Activated T-cell treated with anti-CD3 and anti-CD28 coated beads for 48 hours (primary cell): ENCODE measurements around the gene AMOTL1.

Source experiments
- DNase-seq: peaks from one replicate; pipeline ENCODE4 v3.0.0-alpha.2; 2020; ENCODE audit warnings: low read depth

The AMOTL1 gene

DNA sequence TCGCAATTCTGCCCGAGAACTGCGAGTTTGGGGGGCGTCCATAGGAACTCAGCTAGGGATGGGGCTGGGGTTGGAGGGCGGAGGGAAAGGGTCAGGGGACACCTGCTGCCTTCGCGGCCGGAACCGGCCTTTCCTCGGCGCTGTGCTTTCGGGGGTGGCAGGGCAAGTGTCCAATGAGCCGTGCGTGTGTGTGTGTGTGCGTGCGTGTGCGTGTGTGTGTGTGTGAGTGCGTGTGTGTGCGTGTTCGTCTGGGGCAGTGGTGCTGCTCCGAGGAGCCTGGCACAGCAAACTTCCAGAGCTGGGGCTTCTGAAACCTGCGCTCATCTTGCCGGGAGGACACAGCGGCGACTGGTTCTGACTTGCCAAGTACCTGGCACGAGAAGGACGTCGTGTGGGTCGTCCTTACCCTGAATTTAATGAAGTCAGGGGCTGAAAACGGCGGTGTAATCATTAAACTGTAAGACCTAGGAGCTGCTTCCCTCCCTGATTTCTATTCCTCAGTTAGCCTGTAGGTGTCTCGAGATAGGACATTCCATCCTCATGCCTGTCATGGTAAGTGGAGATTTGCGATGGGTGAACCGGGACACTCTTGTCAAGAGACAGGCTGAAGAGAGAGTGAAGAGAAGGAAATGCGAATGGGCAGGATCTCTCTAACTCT, 27.0 kb upstream of the AMOTL1 start:
- DNase-seq: no peak

DNA sequence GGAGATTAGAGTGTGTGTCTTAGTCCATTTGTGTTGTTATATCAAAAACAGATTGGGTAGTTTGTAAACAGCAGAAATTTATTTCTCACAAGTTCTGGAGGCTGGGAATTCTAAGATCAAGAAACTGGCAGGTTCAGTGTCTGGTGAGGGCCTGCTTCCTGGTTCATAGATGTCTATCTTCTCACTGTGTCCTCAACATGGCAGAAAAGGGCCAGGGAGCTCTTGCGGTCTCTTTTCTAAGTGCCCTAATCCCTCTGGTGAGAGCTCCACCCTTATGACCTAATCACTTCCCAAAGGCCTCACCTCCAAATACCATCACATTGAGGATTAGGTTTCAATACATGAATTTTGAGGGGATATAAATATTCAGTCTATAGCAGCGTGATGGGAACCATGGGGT, 25.5 kb upstream of the AMOTL1 start:
- no peak for DNase-seq

DNA sequence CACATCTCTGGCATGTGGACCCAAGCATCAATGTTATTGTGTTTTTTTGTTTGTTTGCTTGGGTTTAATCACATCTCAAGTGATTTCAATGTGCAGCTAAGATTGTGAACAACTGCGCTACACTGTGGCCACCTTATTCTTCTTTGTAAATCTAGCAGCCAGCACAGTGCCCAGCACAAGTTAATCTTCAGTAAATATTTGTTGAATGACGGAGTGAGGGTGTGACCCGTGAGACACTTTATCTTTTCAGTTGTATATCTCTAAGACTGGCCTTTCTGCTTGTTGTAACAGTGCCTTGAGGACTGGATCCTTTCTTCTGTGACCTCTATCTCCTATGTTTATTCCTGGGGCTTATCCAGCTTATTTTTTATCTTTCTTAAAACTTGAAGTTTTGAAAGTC, 21.4 kb upstream of the AMOTL1 start:
- no peak for DNase-seq

DNA sequence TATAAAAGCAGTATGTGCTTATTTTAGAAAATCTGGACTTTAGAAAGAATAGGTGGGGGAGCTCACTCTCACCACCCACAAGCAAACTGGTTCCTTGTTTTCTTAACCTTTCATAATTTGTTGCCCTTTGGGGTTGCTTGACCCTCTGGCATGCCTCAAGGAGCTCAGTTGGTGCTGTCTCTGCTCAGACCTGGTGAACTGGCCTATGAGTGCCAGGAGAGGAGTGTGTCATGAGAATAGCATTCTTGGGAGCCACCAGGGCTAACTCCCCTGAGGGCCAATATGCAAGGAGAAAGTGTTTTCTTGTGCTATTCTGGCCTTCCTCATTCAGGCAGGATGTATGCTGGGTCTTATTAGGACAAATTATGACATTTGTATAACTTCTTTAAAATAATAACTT, 21.0 kb upstream of the AMOTL1 start:
- DNase-seq: no peak

- DNase-seq: no peak
These were observed 20.5 kb upstream of the AMOTL1 start for GRCh38 chr11:94747601-94748041.

DNA sequence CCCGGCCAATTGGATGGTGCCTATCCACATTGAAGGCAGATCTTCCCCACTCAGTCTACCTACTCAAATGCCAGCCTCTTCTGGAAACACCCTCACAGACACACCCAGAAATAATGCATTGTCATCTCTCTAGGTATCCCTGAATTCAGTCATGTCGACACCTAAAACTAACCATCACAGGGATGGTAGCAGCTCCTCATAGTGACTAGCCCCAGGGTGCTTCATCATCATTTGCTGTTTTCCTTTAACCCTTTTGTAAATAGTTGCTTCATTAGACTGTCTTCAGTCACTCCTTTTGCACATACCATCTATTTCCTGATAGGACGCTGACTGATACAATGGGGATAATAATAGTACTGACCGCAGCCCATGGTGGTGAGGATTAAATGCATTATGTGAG, 18.8 kb upstream of the AMOTL1 start:
- no peak for DNase-seq

- DNase-seq: no peak
These were observed 17.6 kb upstream of the AMOTL1 start for GRCh38 chr11:94750319-94751217.

- no peak for DNase-seq
These were observed 16.9 kb upstream of the AMOTL1 start for GRCh38 chr11:94751218-94751609.

GRCh38 chr11:94751786-94752185, 16.4 kb upstream of the AMOTL1 start:
- no peak for DNase-seq

DNA sequence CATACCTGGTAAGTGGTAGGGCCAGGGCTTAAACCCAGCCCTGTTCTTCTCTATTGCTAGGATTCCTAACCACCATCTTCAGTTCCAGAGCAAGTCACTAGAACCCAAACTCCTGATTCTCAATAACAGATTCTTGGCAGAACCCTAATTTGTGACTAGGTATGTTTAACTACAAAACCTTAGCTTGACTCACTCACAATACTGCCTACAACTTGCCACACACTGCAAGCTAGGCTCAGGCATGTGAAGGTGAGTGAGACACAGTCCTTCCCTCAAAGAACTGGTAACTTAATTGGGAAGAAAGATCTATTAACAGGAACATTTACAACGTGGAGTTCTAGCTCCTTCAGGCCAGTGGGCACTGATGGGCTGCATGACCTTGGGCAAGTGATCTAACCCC, 14.5 kb upstream of the AMOTL1 start:
- no peak for DNase-seq

DNA sequence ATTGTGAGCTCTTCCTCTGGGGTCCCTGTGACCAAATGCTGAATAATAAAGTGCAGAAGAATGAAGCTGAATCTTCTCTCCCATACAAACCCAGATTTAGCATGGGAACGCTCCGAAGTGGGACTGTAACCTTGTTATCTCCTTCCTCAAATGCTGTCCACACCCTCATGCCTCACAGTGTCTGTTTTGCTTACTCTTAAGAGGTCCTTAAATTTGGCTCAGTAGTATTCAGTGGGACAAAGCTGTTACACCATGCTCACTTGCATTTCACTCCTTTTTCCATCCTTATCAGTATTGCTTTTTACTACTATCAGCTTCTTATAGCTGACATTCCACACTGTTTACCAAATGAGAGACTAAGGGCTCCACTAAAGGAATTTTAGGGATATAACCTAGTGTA, 13.8 kb upstream of the AMOTL1 start:
- DNase-seq: no peak

GRCh38 chr11:94754819-94755218, 13.3 kb upstream of the AMOTL1 start:
- no peak for DNase-seq

DNA sequence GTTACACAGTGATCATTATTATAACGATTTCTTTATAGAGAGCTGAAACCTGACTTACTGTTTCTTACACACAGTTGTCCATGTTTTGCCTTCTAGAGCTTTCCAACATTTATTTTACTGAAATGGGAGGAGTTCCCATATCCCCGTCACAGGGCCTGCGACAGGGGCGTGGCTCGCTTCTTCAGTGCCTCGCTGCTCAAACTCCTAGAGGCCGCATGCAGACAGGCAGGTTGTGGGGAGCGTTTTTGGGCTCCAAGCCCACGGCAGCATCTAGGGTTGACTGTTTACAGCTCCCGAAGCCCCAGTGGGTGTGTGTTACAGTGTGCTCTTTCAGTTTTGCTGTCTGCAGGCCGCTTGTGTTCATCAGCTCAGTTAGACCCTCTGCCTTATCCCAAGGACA, 12.7 kb upstream of the AMOTL1 start:
- DNase-seq: no peak

- DNase-seq: no peak
These were observed 11.0 kb upstream of the AMOTL1 start for GRCh38 chr11:94757037-94757735.

GRCh38 chr11:94758666-94759065, 9.5 kb upstream of the AMOTL1 start:
- DNase-seq: no peak

DNA sequence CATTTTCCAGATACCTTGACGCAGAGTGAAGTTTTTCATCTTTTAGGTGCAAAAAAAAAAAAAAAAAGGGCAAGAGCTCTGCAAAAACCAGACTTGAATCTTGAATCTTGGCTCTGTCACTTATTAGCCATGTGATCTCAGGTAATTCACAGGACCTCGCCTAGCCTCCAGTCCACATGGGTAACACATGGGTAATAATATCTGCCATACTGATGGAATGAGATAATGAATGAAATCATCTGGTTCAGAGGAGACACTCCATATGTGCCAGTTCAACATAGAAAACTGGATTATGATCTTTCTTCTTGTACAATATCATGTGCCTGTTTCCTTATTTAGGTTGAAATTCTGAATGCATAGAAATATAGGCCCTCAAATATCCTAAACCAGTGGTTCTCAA, 8.6 kb upstream of the AMOTL1 start:
- DNase-seq: no peak

- no peak for DNase-seq
These were observed 7.9 kb upstream of the AMOTL1 start for GRCh38 chr11:94760296-94760695.

DNA sequence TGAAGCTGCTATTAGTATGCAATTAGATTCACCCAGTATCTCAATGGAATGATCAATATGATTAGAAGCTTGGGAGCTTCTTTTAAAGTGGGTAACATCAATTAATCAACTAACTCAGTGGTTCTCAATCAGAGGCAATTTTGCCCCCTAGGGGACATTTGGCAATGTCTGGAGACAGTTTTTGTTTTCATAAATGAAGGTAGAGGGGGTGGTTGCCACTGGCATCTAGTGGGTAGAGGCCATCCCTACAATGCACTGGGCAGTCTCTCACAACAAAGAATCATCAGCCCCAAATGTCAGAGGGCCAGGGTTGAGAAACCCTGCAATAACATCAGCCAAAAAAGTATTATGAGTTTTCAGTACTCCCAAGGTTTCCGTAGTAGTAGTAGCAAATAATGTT, 5.9 kb upstream of the AMOTL1 start:
- no peak for DNase-seq

DNA sequence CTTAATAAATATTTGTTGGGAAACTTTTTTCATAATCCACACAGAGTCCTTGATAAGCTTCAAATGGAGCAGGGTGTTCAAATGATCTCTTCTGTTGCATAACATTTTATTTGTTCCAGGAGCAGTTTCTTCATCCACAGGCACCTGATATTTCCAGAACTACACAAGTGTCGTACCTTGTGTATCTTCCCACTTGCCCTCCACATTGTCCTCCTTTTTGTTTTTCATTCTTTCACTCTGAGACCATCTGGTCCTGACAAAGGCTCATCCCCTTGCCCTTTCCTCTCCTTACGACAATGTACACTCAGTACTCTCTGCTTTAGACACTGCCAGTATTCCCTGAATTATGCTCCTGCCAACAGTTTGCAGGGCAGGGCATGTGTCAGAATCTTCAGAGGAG, 5.2 kb upstream of the AMOTL1 start:
- DNase-seq: no peak

GRCh38 chr11:94766713-94767206, 1.4 kb upstream of the AMOTL1 start:
- no peak for DNase-seq

DNA sequence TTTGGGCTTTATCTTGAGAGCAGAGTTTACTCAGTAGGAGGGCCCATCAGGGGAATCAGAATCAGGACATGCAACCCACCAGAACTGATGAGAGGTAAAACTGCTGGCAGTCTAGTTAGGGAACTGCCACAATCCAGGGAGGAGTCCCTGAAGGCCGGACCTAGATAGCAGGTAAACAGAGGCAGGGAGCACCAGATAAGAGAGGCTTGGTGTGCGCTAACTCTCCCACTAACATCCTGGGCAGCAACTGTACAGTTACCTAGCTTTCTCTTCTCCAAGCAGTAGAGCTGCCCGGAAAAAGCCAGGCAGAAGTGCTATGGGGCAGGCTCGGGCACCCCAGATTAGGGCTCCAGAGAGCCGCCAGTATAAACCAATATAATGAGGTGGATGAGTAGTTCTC, 865 bp upstream of the AMOTL1 start:
- no peak for DNase-seq

- DNase-seq: no peak
These were observed 716 bp downstream of the AMOTL1 start for GRCh38 chr11:94768602-94769541.
